HG02763 (cell line): ENCODE data around the gene LPAR1.
A peak's percentile ranks its signal among the peaks of the same experiment; 100 is the strongest.
"Not testable (repeated sequence)": the region's sequence is repeated elsewhere in the genome, so short reads cannot be mapped to it uniquely, and the experiment has no call there.

Experiments
- ATAC-seq: cut with Tn5 transposase; IDR thresholded peaks from one replicate; pipeline ENCODE4 v1.9.1; 2021; ENCODE audit warnings: mild to moderate bottlenecking, moderate library complexity; ENCODE audit not compliant: unreplicated experiment

The LPAR1 gene

GRCh38 chr9:110886832-110887231, 151.4 kb downstream of the LPAR1 start:
- ATAC-seq = no peak

- ATAC-seq = no peak
These were observed 158.1 kb downstream of the LPAR1 start for GRCh38 chr9:110880189-110880588.

GRCh38 chr9:110877374-110877773, 160.9 kb downstream of the LPAR1 start:
- no peak for ATAC-seq

- no peak for ATAC-seq
These were observed 161.3 kb downstream of the LPAR1 start for GRCh38 chr9:110876929-110877328.

- peak; percentile 91 for ATAC-seq
These were observed 163.2 kb downstream of the LPAR1 start for GRCh38 chr9:110874963-110875674.

DNA sequence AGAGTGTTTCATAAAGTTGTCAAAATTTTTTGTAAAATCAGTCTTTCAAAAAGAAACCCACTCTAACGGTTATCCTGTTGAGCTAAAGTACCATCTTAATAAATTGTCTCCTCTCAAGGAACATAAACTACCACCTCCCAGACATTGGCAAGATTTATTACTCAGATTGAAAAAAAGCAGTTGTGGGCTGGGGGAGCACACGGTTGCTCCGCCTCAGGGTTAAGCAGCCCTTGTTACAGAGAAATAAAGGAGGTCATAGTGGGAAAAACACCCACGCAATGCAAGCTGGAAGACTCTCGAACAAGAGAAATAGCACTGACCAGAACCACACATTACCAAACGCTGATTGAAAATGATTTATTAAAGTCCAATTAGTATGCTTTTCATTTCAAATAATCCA, 165.3 kb downstream of the LPAR1 start:
- no peak for ATAC-seq

DNA sequence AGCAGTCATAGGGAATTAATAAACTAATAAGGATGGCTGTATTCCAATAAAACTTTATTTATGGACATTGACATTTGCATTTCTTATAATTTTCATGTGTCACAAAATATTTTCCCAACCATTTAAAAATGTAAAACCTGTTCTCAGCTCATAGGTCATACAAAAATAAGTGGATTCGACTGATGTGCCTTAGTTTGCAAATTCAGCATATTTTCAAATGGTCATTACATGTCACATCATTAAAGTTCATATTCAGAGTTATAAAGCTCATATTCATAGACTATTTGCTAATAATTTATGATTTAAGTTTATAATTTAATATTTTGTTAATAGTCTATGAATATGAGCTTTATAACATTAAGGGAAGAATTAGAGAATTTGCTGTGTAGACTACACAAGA, 166.5 kb downstream of the LPAR1 start:
- no peak for ATAC-seq

DNA sequence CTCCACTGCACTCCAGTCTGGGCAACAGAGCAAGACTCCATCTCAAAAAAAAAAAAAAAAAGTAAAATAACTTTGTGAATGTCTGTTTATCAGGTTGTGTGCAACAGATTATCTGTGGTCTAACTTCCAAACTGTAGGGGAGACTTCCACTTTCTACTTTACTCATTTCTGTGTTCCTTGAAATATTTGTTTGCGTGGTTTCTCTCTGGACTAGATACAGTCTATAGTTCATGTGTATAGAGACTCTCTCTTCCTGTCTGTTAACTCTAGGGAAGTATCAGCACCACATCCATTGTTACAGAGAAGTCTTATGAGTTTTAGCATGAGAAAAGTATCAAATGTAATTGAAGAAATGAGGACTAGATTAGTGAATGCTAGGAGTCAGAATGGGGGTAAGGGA, 168.3 kb downstream of the LPAR1 start:
- no peak for ATAC-seq

DNA sequence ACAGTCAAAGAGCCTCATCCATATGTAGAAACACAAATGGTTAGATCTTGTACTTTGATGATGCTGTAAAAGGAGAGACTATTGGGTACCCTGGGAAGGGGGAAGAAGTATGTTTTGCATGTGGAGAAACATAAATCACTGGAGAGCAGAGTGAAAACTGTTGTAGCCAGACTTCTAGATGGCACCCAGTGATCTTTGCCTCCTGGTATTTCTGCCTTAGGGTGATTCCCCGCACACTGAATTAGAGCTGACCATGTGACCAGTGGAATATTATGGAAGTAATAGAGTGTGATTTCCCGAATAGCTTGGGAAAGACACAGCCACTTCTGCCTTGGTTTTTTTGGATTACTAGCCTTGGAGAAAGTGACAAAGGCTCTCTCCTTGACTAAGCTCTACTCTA, 174.3 kb downstream of the LPAR1 start:
- no peak for ATAC-seq

GRCh38 chr9:110861370-110862110, 176.7 kb downstream of the LPAR1 start:
- not testable (repeated sequence) for ATAC-seq

GRCh38 chr9:110856772-110857171, 181.5 kb downstream of the LPAR1 start:
- ATAC-seq = no peak

DNA sequence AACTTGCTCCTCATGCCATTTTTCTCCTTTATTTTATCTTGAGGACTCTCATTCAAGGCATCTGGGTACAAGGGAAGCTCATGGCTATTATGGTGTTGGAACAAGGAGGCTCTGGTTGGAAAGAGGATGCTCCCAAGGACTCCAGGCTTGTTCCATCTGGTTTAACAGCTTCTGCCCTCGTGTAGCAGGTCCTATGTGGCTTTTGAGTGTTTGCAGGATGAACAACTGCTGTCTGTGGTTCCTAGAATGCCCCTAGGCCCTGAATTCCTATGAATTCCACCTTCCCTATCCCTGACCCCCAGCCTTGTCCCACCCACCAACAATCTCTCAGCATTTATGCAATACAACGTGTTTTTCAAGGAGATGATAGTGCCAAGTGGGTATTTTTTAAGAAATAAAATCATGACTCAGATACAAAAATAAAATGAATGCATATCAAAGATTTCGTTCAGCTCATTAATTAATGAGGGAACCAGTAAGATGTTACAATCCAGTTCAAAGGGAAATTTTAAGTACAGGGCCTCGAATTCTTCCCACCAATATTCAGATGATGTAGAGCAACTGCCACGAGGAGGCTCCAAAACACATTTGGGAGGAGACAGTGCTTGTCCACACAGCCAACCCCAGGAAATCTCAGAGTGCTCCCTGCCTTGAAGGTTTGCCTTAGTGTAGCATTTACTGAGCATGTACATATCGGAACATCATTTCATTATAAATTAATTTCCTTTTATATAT, 187.7 kb downstream of the LPAR1 start:
- ATAC-seq = no peak

DNA sequence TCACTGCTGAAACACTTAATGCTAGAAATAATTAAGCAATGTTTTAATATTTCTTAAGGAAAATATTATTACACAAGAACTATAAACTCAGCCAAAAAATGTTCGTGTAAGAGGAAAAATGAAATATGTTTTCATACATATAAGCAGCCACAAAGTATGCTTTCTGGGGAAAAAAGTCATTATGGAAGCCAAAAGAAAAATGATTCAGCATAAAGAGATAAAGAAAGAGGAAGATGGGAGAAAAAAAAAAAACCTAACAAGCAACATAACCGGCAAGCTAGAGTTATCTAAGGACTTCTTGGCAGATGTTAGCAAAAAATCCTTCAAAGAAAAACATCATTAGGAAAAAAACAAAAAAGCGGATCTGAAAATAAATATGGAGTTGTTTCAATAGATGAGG, 190.6 kb downstream of the LPAR1 start:
- ATAC-seq = no peak

GRCh38 chr9:110846215-110846614, 192.1 kb downstream of the LPAR1 start:
- no peak for ATAC-seq

DNA sequence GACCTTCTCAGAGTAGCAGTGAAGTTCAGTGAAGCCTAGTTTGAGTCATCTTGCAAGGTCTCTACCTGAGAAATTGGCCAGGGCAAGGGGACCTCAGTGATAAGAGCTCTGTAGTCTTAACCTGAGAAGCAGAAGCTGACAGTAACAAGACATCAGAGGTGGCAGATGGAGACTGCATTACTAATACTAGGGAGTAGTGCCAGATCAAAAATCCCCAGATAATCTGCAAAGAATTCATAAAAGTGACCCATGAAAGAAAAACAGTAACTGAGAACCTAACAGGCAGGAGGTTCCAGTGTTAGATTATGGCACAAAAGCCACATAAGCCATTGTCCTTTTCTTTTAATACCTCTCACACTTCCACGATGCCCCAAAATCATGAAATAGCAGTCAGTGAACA, 194.1 kb downstream of the LPAR1 start:
- no peak for ATAC-seq

DNA sequence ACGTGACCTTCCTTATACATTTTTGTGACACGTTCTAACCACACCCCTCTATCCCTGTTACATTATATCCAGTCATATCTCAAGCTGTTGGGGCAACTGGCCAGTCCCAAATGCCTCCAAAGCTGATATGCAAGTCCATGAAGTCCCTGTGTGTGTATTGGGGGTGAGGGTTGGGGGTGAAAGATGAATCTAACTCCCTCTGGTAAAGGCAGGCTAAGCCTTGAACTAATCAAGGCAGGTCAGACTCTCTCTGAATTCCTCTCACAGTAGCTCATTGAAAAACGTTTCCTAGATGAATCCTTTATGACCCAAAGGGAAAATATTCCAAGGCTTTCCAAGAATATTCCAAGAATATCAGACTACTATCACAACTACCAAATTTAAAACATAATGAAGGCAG, 195.3 kb downstream of the LPAR1 start:
- ATAC-seq = no peak

DNA sequence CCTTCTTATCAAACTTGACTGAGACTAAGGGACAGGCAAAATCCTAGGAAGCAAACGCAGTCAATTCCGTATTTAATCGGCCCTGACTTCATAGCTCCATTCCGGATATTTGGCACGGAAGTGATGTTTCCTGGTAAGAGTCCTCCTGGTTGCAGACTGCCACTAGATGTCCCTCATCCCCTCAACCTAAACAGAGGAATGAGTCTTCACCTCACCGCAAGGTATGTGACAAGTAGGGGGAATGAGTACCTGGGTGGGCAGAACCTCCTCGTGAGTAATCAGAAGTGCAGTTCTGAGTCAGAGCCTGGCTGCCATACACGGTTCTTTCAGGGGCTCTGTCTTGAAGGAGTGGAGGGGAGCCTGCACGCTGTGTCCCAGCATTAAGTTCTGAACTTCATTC, 196.1 kb downstream of the LPAR1 start:
- ATAC-seq = no peak

DNA sequence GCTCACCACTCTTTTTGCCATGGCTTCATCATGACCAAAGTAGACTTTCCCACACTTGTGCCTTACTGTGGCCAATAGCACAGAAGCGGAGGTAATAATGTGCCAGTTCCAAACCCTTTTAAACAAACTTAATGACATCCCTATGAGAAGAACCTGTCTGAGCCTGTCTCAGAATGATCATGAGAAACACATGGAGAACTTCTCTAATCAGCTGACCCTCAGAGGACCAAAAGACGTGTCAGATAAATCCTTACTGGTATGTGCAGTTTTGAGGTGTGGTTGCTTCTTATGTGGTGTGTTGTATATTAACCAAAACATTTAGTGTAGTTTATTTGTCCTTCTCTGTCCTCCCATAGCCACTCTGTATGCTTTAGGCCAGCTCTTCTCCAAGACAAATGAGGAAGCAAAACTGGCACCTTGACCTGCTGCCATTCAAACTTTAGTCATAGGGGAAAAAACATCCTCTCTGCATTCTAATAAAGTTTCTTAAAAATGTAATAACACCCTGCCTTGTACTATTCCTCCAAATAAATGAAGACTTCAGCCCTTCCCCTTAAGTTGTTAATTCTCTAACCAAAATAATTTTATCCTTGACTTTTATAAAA, 200.8 kb downstream of the LPAR1 start:
- peak; percentile 57 for ATAC-seq

DNA sequence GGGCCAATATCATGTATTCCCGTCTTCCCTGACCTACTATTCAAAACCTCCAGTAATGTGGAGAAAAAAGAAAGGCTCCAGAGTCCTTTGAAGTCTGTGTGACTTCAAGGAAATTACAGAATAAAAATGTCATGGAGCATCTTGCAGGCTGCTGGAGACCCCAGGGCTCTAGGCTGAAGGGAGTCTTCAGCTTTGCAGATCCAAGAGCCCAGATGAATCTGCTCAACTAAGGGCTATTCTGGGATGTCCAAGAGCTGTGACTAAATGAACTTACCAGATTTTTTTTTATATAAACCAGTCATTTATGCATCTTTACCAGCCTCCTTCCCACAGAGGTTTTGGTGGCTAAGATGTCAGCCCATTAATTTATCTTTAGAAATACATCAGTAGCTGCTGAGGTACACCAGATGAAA, 202.4 kb downstream of the LPAR1 start:
- no peak for ATAC-seq

- no peak for ATAC-seq
These were observed 202.9 kb downstream of the LPAR1 start for GRCh38 chr9:110835404-110835803.

DNA sequence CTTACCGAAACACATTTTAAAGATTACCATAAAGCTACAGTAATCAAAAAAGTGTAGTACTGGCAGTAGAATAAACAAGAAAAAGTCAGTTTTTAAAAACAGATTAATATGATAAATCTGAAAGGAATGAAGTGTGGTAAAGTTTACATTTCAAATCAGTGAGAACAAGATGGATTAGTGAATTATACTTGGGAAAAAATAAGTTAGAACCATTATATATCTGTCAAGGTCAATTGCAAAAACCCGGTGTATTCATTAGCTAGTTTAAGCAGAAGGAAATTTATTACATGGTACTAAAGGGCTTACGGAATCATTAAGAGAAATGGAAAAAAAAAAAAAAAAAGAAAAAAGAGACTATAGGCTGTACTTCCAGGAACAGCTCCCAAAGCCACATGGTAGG, 205.3 kb downstream of the LPAR1 start:
- no peak for ATAC-seq
